ENCODE measurements around the gene RPL19.
A peak's percentile ranks its signal among the peaks of the same experiment; 100 is the strongest.

Gene RPL19

DNA sequence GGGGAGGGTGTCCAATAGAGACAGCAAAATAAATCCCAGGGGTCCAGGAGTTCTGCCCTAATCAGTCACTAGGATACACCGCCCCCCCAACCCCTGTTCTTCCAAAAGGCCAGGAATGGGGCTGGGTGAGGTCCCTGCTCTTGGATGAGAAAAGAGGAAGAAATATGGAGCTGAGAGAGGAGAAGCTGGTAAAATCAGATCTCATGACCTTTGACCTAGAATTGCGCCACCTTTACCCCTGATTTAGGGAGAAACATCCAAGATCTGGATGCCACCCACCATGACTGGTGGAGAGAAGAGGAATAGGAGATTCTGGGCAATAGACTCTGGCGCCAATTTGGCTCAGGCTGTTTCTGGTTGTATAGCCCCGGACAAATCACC is 1.9 kb upstream of the RPL19 start:
- DNase-seq, result no peak

DNA sequence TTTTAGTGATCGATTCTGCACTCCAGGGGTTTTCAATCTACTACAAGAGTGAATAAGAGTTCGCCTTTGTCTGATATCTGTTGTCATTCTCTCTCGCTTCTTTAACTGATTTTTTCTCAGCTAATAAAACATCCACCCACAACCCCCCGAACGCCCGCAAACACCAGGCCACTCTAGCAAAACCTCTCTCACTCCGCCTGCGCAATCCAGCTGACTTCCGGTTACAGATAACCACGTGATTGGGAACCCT is 338 bp upstream of the RPL19 start:
- DNase-seq, result no peak

DNA sequence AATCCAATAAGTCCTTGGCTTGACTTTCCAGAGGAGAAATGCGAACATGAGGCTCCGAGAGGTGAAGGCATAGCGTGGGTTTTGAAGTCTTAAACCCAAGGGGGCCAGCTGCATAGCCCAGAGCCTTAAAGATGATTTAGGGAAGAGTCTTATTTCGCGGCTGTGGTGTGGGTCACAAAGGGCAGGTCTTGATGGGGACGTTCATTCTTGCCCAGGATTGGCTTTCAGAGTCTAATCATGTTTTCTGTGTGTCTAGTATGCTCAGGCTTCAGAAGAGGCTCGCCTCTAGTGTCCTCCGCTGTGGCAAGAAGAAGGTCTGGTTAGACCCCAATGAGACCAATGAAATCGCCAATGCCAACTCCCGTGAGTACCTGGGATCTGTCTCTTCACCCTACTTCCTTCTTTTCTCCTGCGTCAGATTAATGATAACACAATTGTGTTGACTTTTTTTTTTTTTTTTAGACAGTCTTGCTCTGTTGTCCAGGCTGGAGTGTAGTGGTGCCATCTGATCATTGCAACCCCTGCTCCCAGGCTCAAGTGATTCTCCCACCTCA is 951 bp downstream of the RPL19 start:
- DNase-seq, result no peak

DNA sequence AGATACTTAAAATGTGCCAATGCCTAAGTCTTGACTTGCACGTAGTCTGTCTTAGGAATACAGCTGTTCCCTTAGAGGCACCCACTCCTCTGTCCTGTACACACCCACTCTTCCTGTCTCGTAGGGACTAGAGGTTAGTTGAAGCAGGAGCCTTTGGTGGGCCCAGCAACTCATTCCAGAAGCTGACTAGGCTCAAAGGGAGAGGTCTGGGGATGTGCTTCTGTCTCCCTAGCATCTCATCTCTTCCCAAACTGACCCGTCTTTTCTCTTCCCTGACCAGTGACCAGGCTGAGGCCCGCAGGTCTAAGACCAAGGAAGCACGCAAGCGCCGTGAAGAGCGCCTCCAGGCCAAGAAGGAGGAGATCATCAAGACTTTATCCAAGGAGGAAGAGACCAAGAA is 4.2 kb downstream of the RPL19 start:
- DNase-seq, result no peak

DNA sequence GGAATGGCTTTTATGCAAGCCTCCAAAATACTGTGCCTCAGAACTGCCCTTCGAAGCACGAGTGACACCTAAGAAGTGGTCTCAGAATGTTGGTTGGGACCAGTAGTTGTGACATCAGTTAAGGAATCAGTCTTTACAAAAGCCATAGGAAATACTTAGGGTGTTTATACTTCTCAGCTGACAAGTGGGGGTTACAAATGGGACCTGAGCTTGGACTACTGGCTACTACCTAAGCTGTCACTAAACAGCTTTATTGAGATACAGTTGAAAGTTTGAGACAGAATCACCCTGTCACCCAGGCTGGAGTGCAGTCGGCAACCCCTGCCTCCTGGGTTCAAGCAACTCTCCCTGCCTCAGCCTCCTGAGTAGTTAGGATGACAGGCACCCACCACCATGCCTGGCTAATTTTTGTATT is 5.0 kb downstream of the RPL19 start:
- DNase-seq, result no peak

DNA sequence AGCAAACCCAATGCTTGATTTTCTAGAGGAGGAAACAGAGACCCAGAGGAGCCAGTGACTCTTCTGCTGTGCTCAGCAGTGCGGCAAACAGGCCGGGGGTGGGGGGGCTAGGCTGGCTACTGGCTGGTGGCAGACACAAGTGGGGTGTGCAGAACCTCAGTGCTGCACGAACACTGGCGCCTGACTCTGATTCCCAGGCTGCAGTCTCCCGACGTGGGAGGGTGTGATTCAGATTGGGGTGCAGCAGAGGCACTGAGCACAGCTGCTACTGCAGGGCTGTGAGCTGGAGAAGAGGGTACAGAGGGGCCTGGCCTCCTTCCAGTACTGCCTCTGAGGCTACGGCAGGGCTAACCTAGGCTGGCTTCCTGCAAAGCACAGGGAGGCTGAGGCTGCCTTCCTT is 8.1 kb downstream of the RPL19 start:
- no peak for DNase-seq

DNA sequence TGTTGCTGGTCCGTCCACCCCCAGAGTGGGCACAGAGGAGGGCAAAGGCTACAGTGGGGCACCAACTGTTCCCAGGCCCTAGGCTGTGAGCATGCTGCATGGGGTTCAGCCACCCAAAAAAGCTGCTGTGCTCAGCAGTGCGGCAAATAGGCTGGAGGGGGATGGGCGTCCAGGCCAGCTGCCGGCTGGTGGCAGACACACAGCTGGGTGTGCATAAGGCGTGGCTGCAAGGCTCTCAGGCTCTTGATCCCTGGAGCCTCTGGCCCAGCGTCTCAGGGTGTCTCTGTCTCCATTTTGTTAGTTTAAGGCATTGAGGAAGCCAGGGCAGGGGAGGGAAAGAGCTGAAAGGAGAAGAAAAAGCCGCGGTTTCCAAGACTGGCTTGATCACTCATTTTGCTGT is 8.8 kb downstream of the RPL19 start:
- no peak for DNase-seq

DNA sequence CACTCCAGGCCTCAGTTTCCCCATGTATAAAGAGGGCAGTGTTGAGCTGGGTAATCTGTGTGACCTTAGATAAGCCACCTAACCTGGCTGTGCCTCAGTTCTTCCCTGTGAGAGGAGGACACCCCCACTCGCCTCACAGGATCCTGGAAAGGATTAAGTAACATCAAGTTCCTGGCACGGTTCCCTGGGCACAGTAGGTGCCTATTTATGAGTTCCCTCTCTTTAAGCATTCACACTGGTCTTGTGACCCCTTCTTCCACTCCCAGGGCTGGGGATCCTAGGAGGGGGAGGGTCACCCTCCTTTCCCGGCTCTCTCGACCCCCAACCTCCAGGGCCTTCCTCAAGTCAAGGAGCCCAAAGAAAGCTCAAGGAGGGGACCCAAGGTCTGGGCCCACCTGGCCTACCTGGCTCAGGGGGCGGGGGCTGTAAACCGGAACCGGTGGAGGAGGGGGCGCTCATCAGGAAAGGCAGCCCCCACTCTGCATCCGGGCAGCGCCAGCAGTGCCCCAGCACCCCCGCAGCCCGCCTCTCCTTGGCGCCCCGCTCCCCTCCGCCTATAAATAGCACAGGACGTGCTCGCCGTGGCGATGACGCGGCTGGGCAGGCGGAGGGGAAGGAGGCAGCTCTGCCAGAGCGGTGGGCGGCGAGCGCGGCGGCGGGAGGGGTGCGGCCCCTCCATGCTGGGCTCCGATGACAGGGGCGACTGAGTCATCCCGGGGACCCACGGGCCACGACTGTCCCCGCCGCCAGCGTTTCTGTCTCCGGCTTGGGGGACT is 9.4 kb downstream of the RPL19 start:
- peak; percentile 73 for DNase-seq

DNA sequence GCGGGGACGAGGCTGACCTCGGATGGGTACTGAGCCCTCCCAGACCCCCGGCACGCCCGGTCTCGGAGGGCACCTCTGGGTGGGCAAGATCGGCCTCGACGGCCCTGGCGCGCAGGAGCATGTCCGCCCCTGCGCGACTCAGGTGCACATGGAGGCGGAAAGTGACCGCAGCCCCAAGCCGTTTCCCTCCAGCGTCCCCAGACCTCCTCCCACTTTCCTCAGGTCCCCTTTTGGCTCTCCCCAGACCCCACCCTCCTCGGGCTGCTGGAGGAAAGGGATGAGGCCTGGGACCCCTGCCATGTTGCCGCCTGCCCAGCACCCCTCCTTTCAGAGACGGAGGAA is 10.0 kb downstream of the RPL19 start:
- no peak for DNase-seq

DNA sequence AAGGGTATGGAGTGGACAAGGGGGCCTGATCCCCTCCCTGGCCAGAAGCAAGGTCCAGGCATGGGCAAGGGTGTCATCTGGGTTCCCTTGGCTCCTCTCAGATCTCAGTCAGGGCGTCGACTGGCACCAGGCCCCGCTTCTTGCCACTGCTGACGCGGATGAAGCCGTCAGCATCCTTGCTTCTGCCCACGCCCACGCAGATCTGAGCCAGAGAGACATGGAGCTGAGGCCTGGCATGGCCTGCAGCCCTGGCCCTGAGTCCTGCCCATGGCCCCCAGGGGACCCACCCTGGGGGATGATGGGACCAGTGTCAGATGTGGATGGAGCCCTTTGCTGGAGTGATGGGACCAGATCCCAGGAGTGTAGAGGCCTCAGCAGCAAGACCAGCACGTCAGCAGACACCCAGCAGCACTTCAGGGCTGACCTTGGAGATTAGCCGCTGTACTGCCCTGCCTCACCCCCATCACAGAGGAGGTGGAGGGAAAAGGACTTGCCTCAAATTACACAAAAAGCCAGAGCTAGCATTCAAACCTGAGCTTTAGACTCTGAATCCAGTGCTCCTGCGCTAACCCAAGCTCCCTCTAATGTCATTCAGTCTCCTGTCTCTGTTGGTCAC is 12.2 kb downstream of the RPL19 start:
- no peak for DNase-seq

DNA sequence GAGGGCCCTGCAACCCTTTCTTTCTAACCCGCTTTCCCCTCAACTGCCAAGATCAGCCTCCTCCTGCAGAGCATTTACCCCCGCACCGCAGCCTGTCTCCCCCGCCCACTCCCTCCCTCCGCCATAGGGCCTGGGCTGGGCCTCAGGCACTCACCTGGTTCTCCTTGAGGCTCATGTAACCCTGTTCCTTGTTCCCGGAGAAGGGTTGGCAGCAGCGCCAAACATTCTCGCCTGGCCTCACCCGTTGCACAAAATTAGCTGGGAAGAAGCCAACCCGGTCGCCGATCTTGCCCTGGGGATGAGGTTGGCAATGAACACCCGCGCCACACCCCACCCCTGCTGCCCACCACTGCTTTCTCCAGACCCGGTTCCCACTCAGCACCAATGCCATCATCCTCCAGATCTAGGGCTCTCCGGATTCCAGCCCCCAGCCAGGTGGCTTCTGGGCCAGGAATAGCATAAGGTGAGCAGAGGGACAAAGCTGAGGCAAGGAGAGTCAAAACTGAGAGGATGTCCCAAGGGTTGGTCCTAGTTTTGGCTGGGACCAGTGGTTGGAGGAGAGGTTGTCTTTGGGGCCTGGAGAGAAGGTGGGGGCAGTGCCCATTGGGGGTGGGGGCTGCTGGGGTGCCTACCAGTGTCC is 12.9 kb downstream of the RPL19 start:
- no peak for DNase-seq

DNA sequence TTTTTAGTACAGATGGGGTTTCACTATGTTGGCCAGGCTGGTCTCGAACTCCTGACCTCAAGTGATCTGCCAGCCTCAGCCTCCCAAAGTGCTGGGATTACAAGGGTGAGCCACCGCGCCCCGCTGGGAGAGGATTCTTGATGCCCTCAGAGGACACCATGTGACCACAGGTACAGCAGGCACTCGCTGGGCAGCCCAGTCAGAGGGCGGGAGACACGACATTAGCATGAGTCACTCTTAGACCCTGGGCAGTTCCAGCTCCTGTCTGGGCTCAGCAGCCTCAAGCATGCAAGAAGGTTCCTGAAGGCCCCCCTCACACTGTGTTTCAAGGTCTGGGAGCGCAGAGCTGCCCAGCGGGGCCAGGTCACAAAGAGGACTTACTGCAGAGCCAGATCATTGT is 13.8 kb downstream of the RPL19 start:
- DNase-seq, result no peak

DNA sequence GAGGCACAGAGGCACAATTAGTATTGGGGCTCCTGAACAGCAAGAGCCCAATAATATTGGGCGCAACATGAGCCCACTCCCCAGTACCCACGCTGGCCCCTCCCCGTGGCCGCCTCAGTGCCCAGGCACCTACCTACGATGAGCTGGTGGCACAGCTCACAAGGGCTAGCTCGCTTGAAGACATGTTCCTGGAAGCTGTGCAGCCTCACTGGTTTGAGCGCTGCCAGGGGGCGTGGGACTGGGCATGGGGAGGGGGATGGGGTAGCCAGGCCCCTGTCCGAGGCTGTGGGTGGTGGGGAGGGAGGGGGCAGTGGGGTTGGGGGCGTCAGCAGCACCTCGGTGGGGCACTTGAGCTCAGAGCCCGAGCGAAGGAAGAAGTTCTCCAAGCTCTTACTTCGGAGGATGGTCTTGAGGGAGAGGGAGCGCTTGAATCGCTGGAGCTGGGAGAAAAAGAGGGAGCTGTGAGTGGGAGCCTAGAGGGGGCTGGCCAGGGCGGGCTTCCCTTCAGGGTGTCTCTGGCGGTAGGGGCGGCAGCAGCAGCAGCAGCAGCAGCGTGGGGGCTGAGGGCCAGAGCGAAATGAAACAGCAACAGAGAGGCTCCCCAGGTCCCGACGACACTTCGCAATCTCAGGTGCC is 17.8 kb downstream of the RPL19 start:
- DNase-seq, result no peak

DNA sequence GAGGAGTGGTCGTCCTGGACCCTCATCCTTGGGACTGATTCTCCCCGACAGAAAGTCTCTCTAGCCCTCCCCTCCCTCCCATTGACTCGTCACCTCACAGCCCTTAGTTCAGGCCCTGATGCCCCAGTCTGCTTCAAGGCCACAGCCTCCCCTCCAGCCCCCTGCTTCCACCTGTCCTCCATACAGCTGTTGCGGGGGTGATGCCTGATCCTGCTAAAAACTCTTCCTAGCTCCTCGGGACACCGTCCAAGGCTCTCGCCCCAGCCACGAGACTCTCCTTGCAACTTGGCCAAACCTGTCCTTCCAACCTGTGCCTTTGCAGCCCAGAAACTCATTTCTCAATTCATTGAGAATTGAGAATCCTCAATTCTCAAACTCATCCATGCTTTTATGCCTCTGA is 18.8 kb downstream of the RPL19 start:
- no peak for DNase-seq

DNA sequence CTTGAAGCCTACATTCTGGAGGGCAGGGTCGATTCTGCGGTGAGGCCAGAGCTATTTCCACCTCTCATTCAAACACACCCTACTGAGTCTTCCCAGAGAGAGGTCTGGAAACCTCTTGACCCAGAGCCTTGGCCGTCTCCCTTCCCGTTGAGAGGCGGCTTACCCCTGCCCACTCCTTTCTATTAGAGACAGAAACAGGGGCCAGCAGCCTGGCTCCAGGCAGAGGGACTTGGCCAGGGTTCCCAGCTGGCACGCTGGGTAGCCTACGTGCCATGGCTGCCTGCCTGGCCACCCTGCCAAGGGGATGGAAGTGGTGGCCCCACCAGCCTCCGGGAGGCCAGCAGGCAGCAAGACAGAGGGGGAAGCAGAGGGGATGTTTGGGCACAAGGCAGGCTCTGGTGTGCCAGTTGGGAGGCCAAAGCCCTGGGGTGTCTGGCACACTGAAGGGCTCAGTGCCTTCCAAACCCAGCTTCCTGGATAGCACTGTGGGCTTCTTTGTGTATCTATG is 19.6 kb downstream of the RPL19 start:
- no peak for DNase-seq

DNA sequence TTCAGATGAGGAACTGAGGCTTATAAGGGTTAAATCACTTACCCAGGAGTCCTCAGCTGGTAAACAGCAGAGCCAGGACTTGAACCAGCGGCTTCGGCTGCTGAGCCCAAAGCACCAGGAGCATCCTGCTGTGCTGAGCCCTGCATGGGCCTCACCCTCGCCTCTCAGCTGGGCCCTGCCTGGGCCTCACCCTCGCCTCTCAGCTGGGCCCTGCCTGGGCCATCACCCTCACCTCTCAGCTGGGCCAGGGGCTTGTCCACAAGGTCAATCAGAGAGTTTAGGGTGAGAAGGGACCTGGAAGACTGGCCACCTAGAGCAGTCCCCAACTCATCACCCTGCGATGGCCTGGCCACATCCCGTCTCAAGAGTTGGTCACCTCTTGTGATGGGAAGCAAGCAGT is 21.5 kb downstream of the RPL19 start:
- no peak for DNase-seq

DNA sequence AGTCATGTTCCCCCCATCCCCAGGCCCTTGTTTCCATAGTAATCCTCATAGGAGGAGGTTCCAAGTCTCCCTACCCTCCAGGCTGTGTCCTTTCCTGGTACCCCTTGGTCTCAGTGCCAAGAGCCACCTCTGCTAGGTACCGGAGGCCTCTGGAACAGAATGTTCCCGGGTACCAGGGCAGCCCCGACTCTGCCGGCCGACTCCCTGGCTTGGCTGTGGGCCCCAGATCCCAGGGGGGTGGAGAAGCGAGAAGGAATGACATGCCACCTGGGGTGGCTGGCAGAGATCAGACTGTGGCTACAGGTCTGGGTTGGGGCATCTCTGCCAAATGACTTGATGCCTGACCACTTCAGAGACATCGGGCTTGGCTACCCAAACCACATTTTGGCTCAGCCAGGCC is 22.1 kb downstream of the RPL19 start:
- DNase-seq, result no peak

DNA sequence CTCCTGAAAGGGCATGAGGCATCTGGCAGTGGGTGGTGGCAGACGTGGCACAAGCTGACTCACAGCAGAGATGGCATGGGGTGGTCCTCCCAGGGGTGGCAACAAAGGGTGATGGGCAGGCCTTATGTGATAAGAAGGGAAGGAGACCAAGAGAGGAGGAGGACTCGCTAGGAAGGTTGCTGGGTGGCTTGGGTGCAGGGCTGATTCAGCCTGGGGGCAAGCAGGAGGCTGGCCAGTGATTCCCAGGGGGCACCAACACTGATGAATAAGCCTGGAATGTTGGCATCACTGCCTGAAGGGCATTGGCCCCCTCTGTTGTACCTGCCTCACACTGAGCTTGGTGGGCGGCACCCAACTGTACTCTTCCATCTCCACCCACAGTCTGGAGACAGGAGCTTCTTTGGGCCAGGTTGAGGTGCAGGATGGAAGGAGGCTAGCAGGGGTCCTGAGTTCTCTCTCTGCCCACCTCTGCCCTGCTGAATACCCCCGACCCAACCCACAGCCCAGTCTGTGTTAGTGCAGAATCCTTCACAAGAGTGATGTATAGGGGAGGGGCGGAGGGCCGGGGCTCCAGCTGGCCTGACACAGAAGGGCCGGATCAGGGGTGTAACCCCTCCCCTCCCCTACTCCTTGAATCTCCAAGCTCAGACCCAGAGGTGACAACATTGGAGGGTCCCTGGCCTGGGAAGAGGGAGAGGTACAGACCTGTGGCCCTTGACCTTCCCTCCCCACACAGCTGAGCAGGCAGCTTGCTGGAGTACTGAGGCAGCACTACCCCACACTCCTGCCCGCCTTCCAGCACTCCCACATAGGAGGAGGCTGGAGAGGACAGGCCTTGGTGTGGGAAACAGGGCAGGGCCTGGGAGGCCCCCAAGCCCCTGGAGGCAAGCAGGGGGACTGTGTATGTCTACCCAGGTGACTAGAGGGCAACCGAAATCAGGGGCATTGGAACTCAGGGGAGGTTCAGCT is 23.1 kb downstream of the RPL19 start:
- no peak for DNase-seq

DNA sequence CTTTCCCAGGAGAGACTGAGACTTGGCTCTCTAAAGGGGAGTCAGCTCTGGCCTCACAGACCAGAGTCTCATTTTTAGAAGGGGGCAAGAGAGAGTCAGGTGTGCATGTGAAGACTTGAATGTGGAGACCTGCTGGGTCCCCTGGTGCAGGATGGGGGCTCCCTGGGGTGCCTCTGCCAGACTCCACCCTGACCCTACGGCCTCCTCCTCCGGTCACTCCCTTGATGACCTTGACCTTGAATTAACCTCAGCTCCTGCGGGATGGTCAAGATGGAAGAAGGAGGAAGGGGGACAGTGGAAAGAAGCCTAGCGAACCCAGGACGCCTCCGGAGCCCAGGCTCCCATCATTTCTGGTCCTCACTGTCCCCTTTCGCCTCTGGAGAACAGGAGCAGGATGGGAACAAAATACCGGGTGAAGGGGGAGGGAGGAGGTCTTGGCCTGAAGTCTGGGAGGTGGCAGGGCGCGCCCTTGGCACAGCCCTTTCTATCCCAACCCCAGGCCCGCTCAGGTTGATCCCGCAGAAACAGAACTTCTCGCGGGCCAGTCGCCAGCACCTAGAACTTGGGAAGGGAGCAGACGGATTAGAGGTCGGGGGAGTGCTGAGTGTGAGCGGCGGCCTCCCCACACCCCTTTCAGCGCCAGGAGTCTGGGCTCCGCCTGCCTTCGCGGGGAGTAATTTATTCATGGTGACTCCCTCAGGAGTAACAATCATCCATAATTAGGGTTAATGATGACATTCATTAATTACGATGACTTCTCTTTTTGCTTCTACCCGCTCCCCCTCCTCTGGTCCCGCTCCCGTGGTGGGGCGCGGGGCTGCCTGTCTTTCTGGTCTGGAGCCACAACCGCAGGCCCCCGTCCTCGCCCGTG is 24.1 kb downstream of the RPL19 start:
- DNase-seq, result no peak

DNA sequence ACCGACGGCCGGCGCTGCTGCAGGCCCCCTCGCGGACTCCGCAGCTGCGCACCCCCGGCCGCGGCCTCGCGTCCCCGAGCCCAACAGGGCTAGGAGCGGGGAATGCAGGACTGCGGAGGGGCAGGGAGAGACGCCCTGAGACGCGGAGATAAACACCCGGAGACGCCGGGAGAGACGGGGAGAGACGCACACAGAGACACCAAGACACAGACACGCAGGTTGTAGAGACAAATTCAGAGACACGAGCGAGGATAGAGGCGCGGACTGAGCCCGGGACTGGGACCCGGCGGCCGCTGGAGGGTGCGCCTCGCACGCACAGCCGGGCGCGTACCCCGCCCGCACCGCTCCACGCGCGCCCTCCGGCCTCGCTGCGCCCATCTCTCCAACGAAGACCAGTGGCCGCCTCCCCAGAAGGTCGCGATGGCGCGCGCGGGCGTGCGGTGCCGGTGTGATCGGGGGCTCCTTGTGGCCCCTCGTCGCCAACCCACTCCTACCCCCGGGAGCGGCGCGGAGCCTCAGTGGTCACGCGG is 24.8 kb downstream of the RPL19 start:
- no peak for DNase-seq

DNA sequence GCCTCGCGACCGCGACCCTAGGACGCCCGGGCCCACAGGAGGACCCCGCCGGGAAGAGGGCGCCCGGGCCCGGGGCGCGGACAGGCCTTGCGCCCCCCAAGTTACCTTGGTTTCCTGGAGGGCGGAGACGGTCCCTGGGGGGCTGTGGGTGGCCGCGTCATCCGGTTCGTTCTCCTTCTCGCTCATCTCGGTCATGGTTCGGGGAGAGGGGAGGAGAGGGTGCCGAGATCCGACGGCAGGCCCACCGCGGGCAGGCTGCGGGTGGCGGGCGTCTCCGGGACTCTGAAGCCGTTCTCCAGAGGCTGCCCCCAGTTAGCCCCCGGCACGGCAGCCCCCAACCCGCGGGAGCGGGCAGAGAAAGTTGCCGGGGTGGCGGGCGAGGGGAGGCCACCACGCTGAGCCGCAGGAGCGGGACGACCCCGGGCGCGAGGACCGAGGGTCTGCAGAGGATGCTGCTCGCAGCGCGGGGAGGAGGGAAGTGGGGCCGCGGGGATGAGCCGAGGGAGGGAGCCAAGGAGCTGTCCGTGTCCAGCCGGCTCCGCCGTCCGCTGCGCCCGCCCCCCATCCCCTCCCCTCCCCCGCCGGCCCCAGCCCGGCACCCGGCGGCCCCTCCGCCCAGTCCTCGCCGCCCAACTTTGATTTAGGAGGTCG is 25.4 kb downstream of the RPL19 start, which contains the start of gene STAC2:
Gene STAC2 (minus strand): TSS at position 638 of the 651 bp plus-strand sequence. CDS start 443 bp downstream, at position 195.
- no peak for DNase-seq

Data from activated gamma-delta T cell (primary cell).